IPS-15b (cell line): ENCODE measurements around the gene CFAP65.

ENCODE experiments used
- H3K27me3 ChIP-seq: one replicate; pipeline ENCODE4 v1.6.1; 2013; ENCODE audit warnings: low read length; ENCODE audit not compliant: control insufficient read depth, insufficient read depth
- H3K36me3 ChIP-seq: one replicate; pipeline ENCODE4 v1.6.1; 2013; ENCODE audit warnings: low read length; ENCODE audit not compliant: control insufficient read depth, insufficient read depth
- H3K4me1 ChIP-seq: one replicate; pipeline ENCODE4 v1.6.1; 2013; ENCODE audit warnings: mild to moderate bottlenecking, low read length; ENCODE audit not compliant: control insufficient read depth, insufficient read depth
- H3K4me3 ChIP-seq: one replicate; pipeline ENCODE4 v1.5.1; 2013; ENCODE audit warnings: low read depth, low read length
- H3K9ac ChIP-seq: one replicate; pipeline ENCODE4 v1.6.1; 2013; ENCODE audit warnings: low read depth, mild to moderate bottlenecking, low read length
- H3K9me3 ChIP-seq: one replicate; pipeline ENCODE4 v1.6.1; 2013; ENCODE audit warnings: mild to moderate bottlenecking, low read length; ENCODE audit not compliant: control insufficient read depth, insufficient read depth

Gene CFAP65

GRCh38 chr2:218999021-218999880 lies 42.1 kb downstream of the CFAP65 start:
- Histone ChIP-seq H3K36me3 (no peaks in the 10 kb centered on the region), H3K27me3 (peaks cover 97% of the 10 kb centered on the region), H3K9me3 (no peaks in the 10 kb centered on the region), H3K4me1 (peaks cover 18% of the 10 kb centered on the region), H3K9ac (no peak overlapping the region), H3K4me3 (peak overlapping the region; percentile 18)

DNA sequence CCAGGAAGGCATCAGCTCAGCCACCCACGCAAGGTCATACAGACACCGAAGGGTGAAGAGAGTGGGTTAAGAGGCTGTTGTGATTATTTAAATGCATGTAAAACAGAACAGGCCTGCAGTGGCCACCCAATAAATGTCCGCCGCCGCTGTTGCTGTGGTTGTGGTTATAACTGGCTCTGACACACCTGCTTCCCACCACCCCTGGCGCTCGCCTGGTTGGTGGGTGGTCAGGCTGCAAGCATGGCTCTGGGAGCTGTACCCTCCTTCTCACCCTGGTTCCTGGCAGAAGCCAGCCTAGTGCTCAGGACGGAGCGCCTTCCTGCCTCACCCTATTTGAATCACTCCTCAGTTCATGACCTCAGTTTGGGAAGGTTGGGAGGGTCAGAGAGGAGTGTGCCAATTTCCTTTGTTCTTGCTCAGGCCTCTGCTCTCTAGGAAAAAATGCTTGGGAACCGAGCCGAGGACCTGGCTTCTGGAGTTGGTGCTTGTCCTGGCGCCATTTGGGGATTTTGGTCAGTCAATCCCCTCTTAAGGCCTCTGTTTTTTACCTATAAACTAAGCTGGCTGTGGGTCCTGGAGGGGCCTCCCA lies 42.8 kb downstream of the CFAP65 start:
- peaks cover 20% of the 10 kb centered on the region for H3K4me1 ChIP-seq
- H3K4me3 ChIP-seq: peak overlapping the region; percentile 8
- H3K36me3 ChIP-seq: no peaks in the 10 kb centered on the region
- H3K27me3 ChIP-seq: peaks cover 97% of the 10 kb centered on the region
- no peak overlapping the region for H3K9ac ChIP-seq
- H3K9me3 ChIP-seq: no peaks in the 10 kb centered on the region

GRCh38 chr2:218997731-218998130 lies 43.6 kb downstream of the CFAP65 start:
- Histone ChIP-seq H3K4me1 (peaks cover 20% of the 10 kb centered on the region), H3K27me3 (peaks cover 98% of the 10 kb centered on the region)

GRCh38 chr2:218996937-218997336 lies 44.4 kb downstream of the CFAP65 start:
- H3K4me3 ChIP-seq: peak overlapping the region; percentile 13
- peaks cover 99% of the 10 kb centered on the region for H3K27me3 ChIP-seq
- peaks cover 20% of the 10 kb centered on the region for H3K4me1 ChIP-seq
- no peak overlapping the region for H3K9ac ChIP-seq
- no peaks in the 10 kb centered on the region for H3K9me3 ChIP-seq
- no peaks in the 10 kb centered on the region for H3K36me3 ChIP-seq

More at GRCh38 chr2:218997731-218998130, 43.6 kb downstream of the CFAP65 start:
- Histone ChIP-seq H3K9me3 (no peaks in the 10 kb centered on the region), H3K4me3 (no peak overlapping the region), H3K9ac (no peak overlapping the region), H3K36me3 (no peaks in the 10 kb centered on the region)

DNA sequence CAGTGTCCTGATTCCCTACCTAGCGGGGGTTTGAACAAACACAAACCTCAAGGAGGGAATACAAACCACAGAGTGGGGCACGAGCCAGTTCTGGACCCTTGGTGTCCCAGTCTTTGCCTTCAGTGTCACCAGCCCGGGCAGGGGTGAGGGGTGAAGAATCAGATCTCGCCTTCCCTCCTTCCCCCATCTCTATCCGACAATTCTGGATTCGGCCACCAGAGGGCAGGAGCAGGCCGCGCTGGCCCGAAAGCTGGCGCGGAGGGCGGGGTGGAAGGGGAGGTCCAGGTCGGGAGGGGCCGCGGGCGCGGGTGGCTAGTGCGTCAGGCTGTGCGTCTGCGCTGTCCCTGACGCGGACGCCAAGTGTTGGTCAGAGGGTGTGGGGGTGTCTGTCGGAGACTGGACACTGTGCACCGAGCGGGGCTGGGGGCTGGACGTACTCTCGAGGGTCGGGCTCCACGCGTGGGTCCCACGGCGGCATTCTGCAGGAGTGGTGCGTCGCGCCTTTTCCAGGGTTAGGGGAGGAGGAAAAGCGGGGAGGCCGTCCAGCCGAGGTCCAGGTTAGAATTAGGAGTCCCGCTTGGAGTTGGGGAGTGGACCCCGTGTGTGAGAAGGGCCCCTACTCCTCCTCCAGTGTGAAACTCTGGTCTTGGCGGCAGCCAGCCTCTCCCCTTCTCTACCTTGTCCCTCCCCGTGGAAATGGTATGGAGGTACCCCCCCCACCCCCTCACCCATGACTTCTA lies 45.2 kb downstream of the CFAP65 start:
- no peaks in the 10 kb centered on the region for H3K36me3 ChIP-seq
- H3K4me3 ChIP-seq: peak overlapping the region; percentile 41
- H3K4me1 ChIP-seq: peaks cover 20% of the 10 kb centered on the region
- no peaks in the 10 kb centered on the region for H3K9me3 ChIP-seq
- H3K27me3 ChIP-seq: peaks cover 99% of the 10 kb centered on the region
- H3K9ac ChIP-seq: no peak overlapping the region

GRCh38 chr2:218995561-218995960 lies 45.8 kb downstream of the CFAP65 start:
- H3K27me3 ChIP-seq: peaks cover 99% of the 10 kb centered on the region
- peaks cover 17% of the 10 kb centered on the region for H3K4me1 ChIP-seq

DNA sequence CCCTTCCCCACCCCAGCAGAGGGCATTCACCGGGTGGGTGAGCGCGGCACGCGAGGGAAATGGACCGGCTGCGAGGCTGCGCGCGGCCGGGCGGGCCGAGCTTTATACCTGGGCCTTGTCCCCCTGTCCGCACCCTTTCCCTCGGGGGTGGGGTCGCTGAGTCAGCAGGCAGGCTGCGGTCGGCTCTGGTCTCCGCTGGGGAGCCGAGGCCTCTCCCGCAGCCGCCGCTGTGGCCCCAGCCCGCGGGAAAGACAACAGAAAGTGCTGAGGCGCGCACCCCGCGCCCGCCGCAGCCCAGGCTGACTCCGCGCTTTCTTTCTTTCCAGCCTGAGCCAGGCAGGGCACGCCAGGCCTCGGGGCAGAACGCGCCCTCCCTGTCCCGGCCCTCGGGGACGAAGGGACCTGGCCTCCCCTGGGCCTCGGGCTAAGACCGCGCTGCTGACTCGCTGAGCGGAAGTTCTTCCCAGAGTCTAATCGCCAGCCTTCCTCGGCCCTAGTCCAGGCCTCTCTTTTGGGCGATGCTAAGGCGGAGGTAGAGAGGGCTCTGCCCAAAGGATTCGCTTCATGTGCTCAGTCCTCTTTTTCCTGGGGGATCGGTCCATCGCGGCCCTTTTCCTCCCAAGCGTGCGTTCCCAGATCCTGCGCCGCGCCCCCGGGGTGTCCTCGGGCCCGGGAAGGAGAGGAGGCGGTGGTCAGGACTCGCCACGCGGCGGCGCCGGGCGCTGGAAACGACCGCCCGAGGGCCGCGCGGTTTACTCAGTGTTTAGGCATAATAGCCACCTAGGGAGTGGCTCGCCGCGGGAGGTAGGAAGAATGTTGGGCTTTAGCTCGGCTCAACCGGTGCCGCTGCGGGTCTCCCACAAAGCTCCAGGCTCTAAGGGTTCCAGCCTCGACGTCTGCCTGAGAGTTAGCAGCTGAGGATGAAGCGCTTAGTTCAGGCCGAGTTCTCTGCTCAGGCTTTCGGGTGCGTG lies 47.7 kb downstream of the CFAP65 start, which contains the start of gene CRYBA2:
Gene CRYBA2 (minus strand): TSS at position 78 of the 971 bp plus-strand sequence. CDS start 246 bp downstream, outside the sequence.
- Histone ChIP-seq H3K4me1 (peaks cover 6% of the 10 kb centered on the region), H3K4me3 (peak within 1 kb of the TSS; percentile 37), H3K36me3 (no peaks in the 10 kb centered on the region), H3K9me3 (no peaks in the 10 kb centered on the region), H3K9ac (no peak within 1 kb of the TSS), H3K27me3 (peaks cover 100% of the 10 kb centered on the region)

More at GRCh38 chr2:218995561-218995960, 45.8 kb downstream of the CFAP65 start:
- H3K9ac ChIP-seq: no peak overlapping the region
- H3K4me3 ChIP-seq: peak overlapping the region; percentile 26
- no peaks in the 10 kb centered on the region for H3K36me3 ChIP-seq
- no peaks in the 10 kb centered on the region for H3K9me3 ChIP-seq

- Histone ChIP-seq H3K9me3 (no peaks in the 10 kb centered on the region), H3K27me3 (peaks cover 100% of the 10 kb centered on the region), H3K4me1 (peaks cover 4% of the 10 kb centered on the region), H3K36me3 (no peaks in the 10 kb centered on the region), H3K4me3 (peak overlapping the region; percentile 37), H3K9ac (no peak overlapping the region)
Measured at GRCh38 chr2:218992703-218993344, 48.5 kb downstream of the CFAP65 start.

- peaks cover 100% of the 10 kb centered on the region for H3K27me3 ChIP-seq
- no peaks in the 10 kb centered on the region for H3K9me3 ChIP-seq
- no peak overlapping the region for H3K9ac ChIP-seq
- H3K4me1 ChIP-seq: peaks cover 4% of the 10 kb centered on the region
- peak overlapping the region; percentile 27 for H3K4me3 ChIP-seq
- no peaks in the 10 kb centered on the region for H3K36me3 ChIP-seq
Measured at GRCh38 chr2:218992196-218992595, 49.1 kb downstream of the CFAP65 start.

DNA sequence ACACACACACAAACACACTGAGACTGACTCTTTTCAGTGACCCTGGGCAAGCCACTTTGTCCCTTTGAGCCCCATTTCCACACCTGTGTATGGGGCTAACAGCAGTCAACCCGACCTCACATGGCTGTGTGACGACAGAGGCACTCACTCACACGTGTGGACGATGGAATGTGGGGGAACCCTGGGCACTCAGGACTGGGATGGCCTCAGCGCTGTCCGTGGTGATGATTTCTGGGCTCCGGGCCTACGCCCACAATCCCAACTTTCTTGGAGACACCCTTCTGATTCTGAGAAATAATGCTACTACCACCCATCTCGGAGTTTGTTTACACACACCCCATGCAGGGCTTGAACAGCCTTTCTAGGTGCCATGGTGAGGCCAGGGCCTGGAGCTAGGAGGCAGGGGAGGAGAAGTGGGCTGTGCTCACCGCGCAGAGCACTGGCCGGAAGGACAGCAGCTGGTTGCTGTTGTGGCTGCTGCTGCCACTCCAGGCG lies 49.6 kb downstream of the CFAP65 start:
- Histone ChIP-seq H3K4me3 (peak overlapping the region; percentile 27), H3K27me3 (peaks cover 100% of the 10 kb centered on the region), H3K9ac (no peak overlapping the region), H3K36me3 (no peaks in the 10 kb centered on the region), H3K9me3 (no peaks in the 10 kb centered on the region), H3K4me1 (peaks cover 4% of the 10 kb centered on the region)
